GM18505 (cell line): ENCODE data around the gene PPIF.

Source experiments
- ATAC-seq: cut with Tn5 transposase; IDR thresholded peaks from one replicate; pipeline ENCODE4 v1.9.1; 2021; ENCODE audit not compliant: unreplicated experiment
- POLR2A ChIP-seq: IDR thresholded peaks from 4 replicates; pipeline ENCODE4 v1.6.1; 2011; ENCODE audit warnings: borderline replicate concordance; ENCODE audit not compliant: insufficient read depth, insufficient read length; ENCODE audit errors: extremely low read depth

PPIF gene

DNA sequence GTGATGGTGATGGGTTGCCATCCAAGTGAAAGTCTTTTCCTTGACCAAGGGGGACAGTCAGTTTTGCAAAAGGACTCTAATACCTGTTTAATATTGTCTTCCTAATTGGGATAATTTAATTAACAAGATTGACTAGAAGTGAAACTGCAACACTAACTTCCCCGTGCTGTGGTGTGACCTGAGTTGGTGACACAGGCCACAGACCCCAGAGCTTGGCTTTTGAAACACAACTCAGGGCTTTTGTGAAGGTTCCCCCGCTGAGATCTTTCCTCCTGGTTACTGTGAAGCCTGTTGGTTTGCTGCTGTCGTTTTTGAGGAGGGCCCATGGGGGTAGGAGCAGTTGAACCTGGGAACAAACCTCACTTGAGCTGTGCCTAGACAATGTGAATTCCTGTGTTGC, 6.9 kb downstream of the PPIF start:
- TF ChIP-seq POLR2A, result no peak
- ATAC-seq, result no peak

DNA sequence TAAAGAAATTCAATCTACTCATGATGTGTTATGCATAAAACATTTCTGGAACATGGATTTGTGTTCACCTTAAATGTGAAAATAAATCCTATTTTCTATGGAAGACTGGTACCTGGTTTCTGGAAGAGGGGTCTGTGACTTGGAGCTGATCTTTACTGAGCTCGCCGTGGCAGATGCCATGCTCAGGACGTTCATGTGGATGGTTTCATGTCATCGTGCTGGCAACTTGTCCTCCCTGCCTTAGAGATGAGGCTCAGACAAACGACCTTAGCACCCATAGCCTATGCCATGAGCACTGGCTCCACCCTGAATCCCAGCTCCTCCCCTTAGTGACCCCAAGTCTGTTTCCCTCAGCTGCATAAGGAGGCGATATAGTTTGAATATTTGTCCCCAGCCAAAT, 7.3 kb downstream of the PPIF start:
- no peak for ATAC-seq
- TF ChIP-seq POLR2A, result no peak

DNA sequence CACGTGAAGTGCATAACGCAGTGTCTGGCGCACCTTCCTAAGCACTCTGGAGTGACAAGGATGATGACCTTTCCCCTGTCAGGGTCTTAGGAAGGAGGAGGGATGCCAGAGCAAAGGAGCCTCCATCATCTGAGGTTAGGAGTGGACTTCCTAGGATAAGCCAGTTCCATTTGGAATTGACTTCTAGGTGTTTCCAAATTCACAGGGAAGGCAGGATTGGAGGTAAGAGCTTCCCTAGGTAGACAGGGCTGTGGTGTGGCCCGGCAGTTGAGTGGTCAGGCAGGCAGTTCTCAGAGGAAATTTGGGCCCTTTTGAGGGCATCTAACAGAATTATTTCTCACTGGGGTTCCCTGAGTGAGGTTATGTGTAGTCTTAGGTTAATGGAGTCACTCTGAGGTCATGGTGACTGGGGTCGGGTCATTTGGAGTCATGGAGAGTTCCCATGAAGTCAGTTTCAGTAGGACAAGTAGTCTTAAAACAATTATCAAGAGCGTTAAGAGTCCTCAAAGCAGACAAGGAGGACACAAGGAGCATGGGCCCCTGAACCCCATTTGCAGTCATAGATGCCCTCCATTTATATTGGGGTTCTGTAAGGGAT, 8.2 kb downstream of the PPIF start:
- no peak for TF ChIP-seq POLR2A
- ATAC-seq, result no peak

DNA sequence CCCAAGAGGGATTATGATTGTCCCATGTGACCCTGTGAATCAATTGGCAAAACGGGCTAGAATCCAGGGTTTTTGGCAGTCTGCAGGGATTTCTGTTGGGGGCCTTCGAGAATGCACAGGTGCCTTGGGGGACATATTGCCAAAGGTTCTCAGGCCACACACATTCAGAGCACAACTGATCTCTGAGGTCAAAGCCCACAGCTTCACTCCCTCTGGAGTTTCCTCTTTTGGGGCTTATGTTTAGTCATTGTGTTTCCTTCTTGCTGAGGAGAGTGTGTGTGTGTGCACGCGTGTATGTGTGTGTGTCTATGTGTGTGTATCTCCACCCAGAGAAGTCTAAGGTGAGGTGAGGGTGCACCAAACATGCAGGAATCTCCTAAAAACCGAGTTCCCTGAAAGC, 8.8 kb downstream of the PPIF start:
- TF ChIP-seq POLR2A, result no peak
- no peak for ATAC-seq

DNA sequence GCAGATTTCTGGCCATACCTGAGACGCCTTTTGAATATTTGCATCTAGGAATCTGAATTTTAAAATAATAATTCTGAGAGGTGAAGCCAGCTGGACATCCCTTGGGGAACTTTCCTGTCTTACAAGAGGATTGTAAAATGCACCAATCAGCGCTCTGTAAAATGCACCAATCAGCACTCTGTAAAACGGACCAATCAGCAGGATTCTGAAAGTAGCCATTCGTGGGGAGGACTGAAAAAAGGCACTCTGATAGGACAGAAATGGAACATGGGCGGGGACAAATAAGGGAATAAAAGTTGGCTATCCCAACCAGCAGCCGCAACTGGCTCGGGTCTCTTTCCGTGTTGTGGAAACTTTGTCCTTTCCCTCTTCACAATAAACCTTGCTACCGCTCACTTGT, 9.9 kb downstream of the PPIF start:
- TF ChIP-seq POLR2A, result no peak
- no peak for ATAC-seq

DNA sequence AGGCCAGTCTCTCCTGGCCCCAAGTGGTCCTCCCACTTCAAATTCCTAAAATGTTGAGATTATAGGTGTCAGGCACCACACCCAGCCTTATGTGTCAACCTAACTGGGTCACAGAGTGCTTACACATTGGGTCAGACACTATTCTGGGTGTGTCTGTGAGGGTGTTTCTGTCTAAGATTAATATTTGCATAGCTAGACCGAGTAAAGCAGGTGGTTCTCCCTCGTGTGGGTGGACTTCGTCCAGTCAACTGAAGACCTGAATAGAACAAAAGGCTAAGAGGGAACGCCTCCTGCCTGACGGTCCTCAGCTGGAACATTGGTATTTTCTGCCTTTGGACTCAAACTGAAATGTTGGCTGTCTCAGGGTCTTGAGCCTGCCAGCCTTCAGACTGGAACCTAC, 11.5 kb downstream of the PPIF start:
- no peak for ATAC-seq

DNA sequence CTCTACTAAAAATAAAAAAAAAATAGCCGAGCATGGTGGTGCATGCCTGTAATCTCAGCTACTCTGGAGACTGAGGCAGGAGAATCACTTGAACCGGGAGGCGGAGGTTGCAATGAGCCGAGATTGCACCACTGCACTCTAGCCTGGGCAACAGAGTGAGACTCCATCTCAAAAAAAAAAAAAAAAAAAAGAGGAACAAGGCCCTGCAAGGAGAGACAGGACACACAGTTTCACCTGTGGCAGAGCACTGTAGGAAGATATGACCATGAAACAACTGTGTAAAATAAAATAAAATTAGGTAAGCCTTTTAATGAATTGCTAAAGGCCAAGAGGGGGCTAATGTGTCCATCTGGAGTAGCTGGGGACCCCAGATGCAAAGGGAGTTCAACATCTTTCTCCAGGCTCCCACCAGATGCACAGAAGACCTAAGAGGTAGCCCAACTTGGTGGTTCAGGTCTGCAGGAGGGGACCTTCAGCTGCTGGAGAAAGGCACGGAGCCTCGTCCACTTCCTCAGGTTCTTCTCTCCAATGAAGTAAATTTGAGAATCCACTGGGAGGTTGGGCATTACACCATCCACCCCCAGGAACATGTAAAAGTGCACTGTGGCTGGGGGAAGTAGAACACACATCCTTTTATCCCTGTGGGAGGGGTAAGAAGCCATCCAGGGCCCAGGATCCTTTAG, 12.7 kb downstream of the PPIF start:
- ATAC-seq, result no peak
- no peak for TF ChIP-seq POLR2A

More for the DNA sequence above, 11.5 kb downstream of the PPIF start:
- TF ChIP-seq POLR2A, result no peak

DNA sequence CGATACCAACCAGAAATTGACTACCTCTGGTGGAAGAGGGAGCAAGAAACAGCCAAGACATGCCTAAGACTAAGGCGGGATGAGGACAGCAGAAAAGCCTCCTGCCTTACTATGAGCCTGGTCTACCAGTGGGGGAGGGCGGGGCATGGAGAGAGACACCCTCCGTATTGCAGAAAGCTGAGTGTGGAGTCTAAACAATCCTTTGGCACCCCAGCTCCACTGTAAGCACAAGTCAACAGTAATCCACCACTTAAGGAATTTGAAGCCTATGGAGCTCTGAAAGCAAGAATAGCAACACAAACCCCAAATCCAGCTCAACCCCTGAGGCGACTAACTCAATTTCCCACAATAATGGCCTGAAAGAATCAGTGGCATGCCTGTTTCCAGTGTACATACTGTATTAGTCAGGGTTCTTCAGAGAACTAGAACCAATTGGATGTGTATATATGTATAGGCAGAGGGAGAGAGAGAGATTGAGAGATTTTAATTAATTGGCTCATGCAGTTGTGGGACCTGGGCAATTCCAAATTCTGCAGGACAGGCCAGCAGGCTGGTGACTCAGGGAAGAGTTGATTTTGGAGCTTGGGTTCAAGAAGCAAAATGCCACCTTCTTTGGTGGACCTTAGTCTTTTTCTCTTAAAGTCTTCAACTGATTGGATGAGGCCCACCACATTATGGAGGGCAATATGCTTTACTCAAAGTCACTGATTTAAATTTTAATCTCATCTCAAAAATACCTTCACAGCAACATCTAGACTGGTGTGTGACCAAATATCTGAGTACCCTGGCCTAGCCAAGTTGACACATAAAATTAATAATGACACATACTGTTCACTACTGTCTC, 13.5 kb downstream of the PPIF start:
- ATAC-seq, result no peak

DNA sequence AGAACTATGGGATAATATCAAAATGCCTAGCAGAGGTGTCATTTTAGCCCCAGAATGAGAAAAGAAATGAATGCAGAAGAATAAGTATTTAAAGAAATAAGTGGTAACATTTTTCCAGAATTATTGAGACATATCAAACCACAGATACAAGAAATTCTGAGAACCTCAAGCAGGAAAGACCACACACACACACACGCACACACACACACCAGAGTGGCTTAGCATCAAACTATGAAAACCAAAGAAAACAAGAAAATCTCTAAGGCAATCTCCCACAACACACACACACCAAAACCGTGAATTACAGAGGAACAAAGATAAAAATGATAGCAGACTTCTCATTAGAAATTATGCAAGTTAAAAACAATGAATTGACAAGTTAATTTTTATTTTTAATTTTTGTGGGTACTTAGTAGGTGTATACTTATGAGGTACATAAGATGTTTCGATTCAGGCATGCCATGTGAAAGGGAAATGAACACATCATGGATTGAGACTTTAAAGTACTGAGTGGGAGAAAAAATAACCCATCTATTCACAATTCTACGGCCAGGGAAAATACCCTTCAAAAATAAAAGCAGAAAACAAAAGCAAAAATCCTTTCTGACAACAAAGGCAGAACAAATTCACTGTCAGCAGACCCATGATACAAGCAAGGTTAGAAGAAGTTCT, 14.6 kb downstream of the PPIF start:
- ATAC-seq, result no peak
- no peak for TF ChIP-seq POLR2A

More for the DNA sequence above, 13.5 kb downstream of the PPIF start:
- no peak for TF ChIP-seq POLR2A

DNA sequence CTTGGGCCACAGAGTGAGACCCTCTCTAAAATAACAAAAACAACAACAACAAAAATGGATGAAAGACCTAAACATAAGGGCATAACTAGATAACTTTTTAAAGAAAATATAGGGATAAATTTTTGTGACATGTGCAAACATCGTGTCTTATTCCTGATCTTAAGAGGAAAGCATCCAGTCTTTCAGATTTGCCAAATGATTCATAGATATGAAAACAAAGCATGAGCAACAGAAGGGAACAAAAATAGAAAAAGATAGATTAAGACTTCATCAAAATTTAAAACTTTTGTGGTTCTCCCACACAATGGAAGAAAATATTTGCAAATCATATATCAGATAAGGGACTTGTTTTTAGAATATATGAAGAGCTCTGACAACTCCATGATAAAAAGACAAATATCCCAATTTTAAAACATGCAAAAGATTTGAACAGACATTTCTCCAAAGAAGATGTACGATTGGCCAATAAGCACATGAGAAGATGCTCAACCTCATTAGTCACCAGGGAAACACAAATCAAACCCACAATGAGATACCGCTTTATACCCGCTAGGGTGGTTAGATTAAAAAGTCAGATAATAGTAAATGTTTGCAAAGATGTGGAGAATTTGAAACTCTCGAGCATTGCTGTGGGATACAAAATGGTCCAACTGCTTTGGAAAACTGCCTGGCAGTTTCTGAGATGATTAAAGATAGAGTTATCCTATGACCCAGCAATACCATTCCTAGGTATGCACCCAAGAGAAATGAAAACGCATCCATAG, 20.3 kb downstream of the PPIF start:
- no peak for TF ChIP-seq POLR2A
- ATAC-seq, result no peak

DNA sequence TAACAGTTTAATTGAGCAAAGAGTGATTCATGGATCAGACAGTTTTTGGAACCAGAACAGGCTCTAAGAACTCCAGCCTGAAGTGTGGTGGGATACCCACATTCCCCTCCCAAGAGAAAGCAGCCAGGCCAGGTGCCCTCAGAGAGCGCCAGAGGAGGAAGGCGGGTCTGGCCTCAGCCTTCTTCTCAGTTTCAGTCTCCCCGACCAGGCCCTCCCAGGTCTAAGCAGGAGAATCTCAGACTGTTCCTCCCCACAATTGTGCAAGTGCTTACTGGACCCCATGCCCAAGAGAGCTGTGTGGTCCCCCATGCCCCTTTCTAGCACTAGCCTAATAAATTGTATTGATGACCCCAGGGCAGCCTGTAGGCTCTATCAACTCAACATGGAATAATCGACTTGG, 25.6 kb downstream of the PPIF start:
- TF ChIP-seq POLR2A, result no peak
- ATAC-seq, result no peak

DNA sequence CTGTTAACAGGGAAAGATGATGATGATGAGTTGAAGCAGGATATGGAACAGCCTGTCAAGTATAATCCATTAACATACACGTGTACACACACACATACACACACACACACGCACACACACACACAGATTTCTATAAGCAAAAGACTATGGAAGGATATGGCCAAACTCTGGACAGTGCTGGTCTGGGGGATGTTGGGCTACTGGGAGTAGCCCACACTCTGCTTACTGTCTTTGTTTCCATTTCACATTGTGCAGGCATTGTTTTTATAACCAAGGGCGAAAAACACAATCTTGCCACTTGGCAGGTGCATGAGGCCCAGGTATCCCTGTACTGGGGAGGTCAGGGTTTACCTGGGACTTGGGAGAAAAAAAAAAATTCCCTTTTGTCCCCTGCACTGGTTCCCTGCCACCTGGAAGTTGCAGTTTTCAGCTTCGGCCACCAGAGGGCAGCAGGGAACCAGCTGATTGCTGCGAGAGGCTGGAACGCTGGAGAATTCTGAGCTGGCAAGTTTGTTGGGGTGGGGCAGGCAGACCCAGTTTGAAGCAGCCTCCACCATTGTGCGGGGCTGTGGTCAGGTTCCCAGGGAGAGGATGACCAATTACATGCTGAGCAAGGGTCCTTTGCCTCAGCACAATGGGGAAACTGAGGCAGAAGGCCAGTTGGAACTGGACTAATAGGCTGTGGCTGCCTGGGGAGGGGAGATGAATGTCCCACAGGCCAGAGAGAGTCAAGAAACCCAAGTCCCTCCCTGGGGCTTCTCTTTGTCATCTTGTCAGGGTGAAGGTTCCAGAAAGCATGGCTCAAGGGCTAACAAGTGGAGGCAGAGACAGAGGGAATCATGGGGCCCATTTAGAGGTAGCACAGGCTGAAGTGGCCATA, 27.3 kb downstream of the PPIF start:
- no peak for ATAC-seq
- TF ChIP-seq POLR2A, result no peak
